ENCODE measurements around the gene ADGRE2.

- no peak for TF ChIP-seq CTCF (IDR thresholded peaks at IDR 0.05)
- no peak for TF ChIP-seq POLR2A (IDR thresholded peaks at IDR 0.05)
Measured at GRCh38 chr19:14770136-14770535, 8.2 kb downstream of the ADGRE2 start.

Measured in esophagus squamous epithelium (tissue), 4 donors.